Stimulated activated CD4-positive, alpha-beta T cell treated with anti-CD3 and anti-CD28 coated beads, TNF-alpha, amount 100 ng/mL, for 24 hours (primary cell): ENCODE measurements around the gene RNPEPL1.

ENCODE experiments used
- DNase-seq, 3 experiments: peaks; one replicate each; pipeline ENCODE4 v3.0.0-alpha.2; 2020; ENCODE audit warnings: low read depth in 3 of 3

RNPEPL1 gene

GRCh38 chr2:240590681-240591111 is 22.4 kb downstream of the RNPEPL1 start:
- no peak for DNase-seq

GRCh38 chr2:240591226-240591625 is 22.9 kb downstream of the RNPEPL1 start:
- no peak for DNase-seq

GRCh38 chr2:240591784-240592183 is 23.5 kb downstream of the RNPEPL1 start:
- no peak for DNase-seq

GRCh38 chr2:240593026-240593702 is 24.9 kb downstream of the RNPEPL1 start:
- DNase-seq, result no peak

- no peak for DNase-seq
Observed at GRCh38 chr2:240593703-240594451, 25.6 kb downstream of the RNPEPL1 start.

- no peak for DNase-seq
Observed at GRCh38 chr2:240594511-240595380, 26.5 kb downstream of the RNPEPL1 start.

- DNase-seq, result peak in 1 of 3 experiments; percentile 33
Observed at GRCh38 chr2:240595381-240596079, 27.2 kb downstream of the RNPEPL1 start.

GRCh38 chr2:240596080-240596460 is 27.8 kb downstream of the RNPEPL1 start:
- DNase-seq, result no peak

- DNase-seq, result no peak
Observed at GRCh38 chr2:240596491-240596931, 28.2 kb downstream of the RNPEPL1 start.

- no peak for DNase-seq
Observed at GRCh38 chr2:240597054-240597418, 28.8 kb downstream of the RNPEPL1 start.

- DNase-seq, result no peak
Observed at GRCh38 chr2:240597419-240598181, 29.3 kb downstream of the RNPEPL1 start.

- no peak for DNase-seq
Observed at GRCh38 chr2:240598311-240598911, 30.1 kb downstream of the RNPEPL1 start.

- no peak for DNase-seq
Observed at GRCh38 chr2:240599141-240599583, 30.9 kb downstream of the RNPEPL1 start.

GRCh38 chr2:240600451-240600961 is 32.2 kb downstream of the RNPEPL1 start:
- no peak for DNase-seq

GRCh38 chr2:240601061-240601830 is 33.0 kb downstream of the RNPEPL1 start:
- no peak for DNase-seq

- no peak for DNase-seq
Observed at GRCh38 chr2:240601831-240602160, 33.5 kb downstream of the RNPEPL1 start.

GRCh38 chr2:240602266-240603050 is 34.2 kb downstream of the RNPEPL1 start:
- DNase-seq, result no peak

- no peak for DNase-seq
Observed at GRCh38 chr2:240603081-240603835, 35.0 kb downstream of the RNPEPL1 start.
